T-helper 1 cell treated with Interleukin-12 subunit alpha and Interleukin-12 subunit beta and Interleukin-4 antibody, amounts not matched to agents 30 ng/mL and 1 ng/mL, for 36 hours (primary cell): ENCODE measurements around the gene SCML1. TPM values are rescaled to one million over a fixed set of nuclear protein-coding genes. Genes with fewer than 3 reads are reported as not detected.

ENCODE experiments used
- intact Hi-C: fragments of 100-400 bp; cut with micrococcal nuclease; formaldehyde crosslinking; loops from one replicate; pipeline ENCODE4 v1.15.1; 2024
- total RNA-seq: library from RNA; stranded (reverse); gene quantifications from 2 replicates; pipeline ENCODE4 v1.2.3, GENCODE V29; 2022

SCML1 gene, protein sequence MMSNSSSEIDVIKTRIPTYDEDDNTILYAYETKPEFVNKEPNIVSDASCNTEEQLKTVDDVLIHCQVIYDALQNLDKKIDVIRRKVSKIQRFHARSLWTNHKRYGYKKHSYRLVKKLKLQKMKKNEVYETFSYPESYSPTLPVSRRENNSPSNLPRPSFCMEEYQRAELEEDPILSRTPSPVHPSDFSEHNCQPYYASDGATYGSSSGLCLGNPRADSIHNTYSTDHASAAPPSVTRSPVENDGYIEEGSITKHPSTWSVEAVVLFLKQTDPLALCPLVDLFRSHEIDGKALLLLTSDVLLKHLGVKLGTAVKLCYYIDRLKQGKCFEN
- total RNA-seq = 0.49 and 0.93 TPM in 2 replicates

DNA sequence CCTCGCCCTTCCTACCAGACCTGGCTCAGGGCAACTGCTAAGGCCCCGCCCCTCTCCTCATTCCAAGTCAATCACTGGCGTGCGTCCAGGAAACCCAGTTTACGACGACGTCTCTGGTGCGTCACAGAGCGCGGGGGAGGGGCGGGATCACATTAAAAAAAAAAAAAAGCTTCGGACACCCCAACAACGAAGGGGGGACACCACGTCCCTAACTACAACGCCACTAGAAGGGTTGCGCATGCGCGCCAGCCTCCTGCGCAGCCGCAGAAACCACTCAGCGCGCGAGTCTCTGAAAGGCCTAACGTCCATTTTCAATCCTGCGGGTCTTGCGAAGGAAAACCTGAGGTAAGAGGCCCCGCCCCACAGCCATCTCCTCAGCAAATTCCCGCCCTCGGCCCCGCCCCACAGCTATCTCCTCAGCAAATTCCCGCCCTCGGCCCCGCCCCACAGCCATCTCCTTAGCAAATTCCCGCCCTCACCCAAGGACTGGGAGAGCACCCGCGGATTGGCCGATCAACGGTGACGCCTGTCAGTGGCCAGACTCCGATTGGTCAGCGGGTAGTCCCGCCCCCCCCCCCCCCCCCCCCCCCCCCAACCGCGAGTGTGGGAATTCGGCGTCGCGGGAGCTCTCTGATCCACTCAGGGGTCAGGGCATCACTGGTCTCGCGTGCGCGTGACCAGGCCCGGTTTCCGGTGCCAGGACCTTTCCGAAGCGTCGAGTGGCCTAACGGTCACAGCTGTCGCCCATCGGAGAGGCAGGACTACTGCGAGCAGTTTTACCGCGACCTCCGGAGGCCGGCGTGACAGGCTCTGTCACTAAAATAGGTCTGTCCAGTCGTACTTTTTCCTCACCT, at the start of gene SCML1:
Gene SCML1 (plus strand): TSS at position 638 of the 854 bp plus-strand sequence. CDS start 6,694 bp downstream, outside the sequence.
- intact Hi-C loops = loop anchor here (1.0 to 10.0 kb wide), 8 partner anchors 36 to 1885 kb away; partner anchors contain the start of genes AP1S2, CDKL5, PDHA1 and RS1

DNA sequence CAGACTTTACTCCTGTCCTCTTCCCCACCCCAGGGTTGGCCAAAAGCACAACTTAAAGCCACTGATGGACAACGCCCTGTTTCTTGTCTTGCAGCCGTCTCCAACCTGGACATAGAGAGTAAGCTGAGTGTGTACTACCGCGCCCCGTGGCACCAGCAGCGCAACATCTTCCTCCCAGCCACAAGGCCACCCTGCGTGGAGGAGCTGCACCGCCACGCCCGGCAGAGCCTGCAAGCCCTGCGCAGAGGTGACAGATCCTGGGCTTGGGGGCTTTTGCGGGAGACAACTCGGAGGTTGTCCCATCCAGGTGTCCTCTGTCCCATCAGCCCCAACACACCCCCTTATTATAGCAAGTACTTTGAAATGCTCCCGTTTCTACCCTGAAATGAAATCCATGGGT, 49.6 kb upstream of the SCML1 start:
- intact Hi-C loops = no loop called here

DNA sequence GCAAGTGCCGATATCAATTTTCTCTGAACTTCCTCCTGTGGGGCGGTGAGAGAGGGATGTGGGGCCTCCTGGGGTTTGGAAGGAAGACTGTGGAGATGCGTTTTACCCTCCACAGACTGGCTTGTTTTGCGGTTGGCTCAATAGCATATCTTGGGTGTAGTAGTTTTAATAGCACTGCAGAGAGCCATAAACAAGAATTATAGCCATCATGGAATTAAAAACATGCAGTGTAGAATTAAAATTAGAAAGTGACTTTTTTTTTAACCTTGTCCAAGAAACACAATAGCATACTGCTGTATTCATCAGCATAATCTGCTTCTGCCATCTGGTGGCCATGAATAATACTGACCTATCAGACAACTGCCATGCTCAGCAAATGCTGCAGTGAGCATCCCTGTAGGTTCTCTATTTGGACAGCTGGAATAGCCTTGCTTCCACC, 47.3 kb upstream of the SCML1 start:
- intact Hi-C loops = loop anchor here (1.0 to 10.0 kb wide), 4 partner anchors 35 to 325 kb away; no protein-coding TSS in a partner anchor

DNA sequence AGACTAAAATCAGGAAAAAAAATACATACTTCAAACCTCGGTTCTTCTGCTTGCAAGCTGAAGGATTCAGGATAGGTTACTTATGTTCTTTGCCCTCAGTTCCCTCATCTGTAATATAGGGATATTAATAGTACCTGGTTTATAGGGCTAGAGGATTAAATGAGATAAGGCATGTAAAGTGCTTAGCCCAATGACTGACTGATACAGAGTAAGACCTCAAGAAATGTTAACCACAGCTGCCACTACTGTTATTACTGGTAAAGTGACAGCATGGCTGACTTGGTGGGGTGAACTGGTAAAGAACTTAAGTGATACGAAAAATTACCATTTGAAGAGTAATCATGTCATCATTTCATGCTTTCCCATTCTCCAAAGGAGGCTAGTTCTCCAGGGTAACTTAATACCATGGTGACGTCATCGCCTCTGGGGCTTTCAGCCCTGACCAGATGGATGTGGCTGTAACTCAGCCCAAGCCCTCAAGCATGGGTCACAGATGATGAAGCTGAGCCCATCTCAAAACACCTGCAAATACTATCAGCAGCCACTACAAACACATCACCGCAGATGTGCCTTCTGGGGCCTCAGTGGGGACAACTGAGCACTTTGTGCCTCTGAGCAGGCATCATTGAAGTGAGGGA, 44.5 kb upstream of the SCML1 start:
- intact Hi-C loops = loop anchor here (10.0 kb wide), 1 partner anchor 328 kb away; no protein-coding TSS in a partner anchor

DNA sequence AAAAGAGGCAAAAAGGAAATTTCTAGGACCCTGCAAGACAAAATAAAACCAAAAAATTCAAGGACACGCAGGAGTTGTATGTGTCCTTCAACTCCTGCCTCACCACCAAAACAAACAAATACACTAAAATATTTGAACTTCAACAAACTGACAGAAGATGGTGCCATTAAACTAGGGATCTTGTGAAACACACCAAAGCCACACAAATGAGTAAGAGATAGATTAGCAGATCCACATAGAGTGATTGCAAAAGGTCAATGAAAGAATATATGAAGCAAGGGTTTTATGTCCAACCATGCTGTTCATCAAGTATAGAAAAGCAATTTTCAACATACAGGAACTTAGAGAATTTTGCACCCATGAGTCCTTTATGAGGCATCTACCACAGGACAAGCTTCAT, 40.1 kb upstream of the SCML1 start:
- intact Hi-C loops = loop anchor here (10.0 kb wide), 1 partner anchor 332 kb away; no protein-coding TSS in a partner anchor

DNA sequence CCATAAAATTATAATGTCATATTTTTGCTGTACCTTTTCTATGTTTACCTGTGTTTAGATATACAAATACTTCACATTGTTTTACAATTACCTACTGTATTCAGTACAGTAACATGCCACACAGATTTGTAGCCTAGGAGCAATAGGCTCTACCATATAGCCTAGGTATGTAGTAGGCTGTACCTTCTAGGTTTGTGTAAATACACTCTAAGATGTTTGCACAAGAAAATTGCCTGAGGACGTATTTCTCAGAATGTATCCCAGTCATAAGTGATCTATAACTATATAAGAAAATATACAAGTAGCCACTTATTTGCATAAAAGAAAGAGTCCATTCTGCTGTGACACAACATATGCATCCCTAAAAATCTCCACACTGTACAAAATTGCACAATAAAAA, 36.3 kb upstream of the SCML1 start:
- intact Hi-C loops = no loop called here

DNA sequence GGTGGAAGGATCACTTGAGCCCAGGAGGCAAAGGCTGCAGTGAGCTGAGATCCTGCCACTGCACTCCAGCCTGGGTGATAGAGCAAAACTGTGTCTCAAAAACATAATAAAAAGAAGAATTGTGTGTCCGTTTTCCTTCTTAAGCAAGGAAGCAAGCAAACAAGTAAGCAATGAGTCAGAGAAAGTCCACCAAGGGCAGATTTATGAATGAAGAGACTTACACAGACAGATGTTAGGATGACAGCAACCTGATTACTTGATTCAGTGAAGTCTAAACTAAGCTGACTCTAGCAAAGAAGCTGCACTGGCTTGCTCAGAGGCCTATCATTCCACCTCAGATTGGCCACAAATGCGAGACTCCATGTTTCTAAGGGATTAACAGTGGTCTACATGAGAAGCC, 34.1 kb upstream of the SCML1 start:
- intact Hi-C loops = no loop called here

DNA sequence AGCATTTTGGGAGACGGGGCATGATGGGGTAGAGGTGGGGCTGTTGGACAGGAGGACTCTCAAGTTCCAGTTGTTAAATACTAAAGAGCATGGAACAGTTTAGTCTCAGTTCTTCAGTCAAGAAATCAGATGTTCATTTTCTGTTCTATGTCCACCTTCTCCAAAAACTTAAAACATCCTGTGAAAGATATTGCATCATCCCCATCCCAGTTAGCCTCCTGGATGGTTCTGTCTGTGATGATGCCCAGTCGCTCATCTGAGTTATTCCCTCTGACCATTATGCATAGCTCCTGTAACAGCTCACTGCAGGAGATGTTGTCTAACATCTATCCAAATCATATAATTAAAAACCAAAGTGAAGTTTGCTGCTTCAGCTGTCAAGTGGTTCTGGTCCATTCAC, 32.1 kb upstream of the SCML1 start:
- intact Hi-C loops = no loop called here

DNA sequence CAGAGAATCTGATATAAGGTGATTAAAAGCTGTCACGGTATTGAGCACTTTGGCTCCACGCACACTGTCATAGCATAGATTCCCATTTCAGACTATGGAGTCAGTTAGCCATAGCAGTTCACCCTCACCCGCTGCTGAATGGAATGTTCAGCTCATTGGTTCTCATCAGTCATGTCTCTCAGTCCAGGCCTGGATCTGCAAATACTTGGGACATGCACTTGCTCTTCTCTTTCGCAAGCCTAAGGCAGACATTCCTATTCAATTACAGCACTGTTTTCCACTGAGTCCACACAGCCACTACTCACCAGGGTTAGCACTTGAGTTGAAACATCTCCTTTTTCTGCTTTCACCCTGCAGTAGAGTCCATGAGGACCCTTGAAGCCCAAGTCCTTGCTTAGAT, 30.6 kb upstream of the SCML1 start:
- intact Hi-C loops = no loop called here

DNA sequence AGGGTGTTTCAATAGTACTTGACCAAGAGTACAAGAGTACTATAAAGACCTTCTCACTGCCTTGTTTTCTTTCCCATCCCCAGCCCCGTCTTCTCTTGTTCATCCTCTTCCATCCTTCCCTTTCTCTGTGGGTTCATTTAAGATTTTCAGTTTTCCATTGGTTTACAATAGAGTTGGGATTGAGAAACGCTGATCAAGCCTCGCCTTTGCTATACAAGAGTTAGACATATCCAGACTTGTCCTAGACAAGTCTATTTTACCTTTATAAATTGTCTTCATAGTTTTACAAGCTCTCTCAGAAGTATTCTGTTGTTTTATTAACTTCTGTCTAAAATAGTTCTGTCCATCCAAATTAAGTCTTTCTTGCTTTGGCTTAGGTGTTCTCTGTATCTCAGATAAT, 29.6 kb upstream of the SCML1 start:
- intact Hi-C loops = no loop called here

DNA sequence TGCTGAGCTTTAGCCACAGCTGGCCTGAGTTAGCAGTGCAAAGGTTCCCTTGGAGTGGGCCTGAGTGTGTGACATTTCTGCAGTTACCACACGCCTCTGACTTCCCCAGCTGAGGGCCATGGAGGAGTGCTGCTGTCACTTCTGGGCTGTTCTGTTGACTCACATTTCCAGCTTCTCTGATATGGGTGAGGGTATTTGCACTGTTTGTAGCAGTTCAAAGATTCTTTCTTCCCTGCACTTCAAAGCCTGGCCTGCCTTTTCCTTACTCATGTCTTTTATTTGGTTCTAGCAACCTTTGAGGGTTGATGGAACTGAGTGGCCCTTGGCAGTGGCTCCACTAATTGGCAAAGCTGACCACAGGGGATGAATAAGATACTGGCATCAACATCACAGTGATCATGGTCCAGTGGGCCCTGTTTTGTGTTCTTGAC, 26.4 kb upstream of the SCML1 start:
- intact Hi-C loops = no loop called here

DNA sequence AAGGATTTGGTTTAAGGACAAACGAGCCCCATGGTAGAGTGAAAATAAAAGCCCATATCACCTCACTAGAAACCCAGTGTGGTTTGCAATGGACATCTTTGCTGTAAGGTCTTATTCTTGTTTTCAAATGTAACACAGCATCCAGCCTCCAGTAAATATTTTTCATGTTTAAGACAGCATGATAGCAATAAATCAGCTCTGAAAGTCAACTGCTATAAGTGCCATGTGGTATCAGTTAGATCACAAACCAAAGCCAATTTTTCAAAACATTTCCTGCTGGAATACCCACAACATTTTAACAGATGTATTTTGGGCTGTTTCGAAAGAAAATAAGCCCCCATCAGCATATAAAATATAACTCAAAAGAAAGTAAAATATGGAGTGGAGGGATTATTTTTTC, 24.0 kb upstream of the SCML1 start:
- intact Hi-C loops = no loop called here

DNA sequence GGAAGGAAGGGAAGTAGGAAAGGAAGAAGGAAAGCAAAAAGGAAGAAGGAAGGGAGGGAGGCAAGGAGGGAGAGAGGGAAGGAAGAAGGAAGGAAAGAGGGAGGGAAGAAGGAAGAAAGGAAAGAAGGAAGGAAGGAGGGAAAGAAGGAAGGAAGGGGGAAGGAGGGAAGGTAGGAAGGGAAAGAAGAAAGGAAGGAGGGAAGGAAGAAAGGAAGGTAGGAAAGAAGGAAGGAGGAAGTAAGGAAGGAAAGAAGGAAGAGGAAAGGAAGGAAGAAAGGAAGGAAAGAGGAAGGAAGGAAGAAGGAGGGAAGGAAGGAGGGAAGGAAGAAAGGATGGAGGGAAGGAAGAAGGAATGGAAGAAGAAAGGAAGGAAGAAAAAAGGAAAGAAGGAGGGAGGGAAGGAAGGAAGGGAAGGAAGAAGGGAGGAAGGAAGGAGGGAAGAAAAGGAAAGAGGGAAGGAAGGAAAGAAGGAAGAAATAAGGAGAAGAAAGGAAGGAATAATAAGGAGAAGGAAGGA, 18.6 kb upstream of the SCML1 start:
- intact Hi-C loops = no loop called here

DNA sequence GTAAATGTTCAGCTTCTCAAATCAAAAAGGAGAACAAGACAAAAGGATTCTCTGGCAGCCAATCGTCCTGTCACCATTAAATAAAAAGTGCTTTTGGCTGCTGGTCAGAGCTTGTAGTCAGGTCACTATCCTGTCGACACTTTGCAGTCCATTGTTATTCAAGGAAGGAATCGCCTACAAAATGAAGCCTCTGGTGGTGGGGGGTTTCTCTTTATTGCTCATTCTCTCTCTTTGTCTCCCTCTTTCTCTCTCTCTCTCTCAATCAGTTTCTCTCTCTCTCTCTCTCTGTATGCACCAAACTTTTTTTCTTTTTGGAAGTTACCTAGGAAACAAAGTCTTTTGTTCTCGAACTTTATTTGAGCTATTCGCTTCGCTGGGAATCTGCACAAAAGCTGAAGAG, 17.6 kb upstream of the SCML1 start:
- intact Hi-C loops = no loop called here

DNA sequence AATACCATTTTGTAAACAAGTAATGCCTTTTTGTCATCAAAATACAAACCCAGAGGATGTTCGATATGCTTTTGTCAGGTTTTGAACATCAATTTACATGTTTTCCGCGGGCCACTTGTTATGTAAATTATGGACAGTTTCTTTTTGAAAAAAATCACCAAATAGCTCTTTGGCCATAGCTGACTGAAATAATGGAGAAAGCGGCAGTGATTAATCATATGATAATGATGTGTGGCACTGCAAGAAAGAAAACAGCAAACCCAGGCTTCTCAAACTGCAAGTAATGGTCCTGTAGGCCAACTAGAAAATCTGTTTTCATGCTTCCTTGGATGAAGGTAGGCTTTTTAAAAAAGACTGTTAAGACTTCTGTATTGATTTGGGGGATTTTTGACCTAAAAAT, 15.6 kb upstream of the SCML1 start:
- intact Hi-C loops = no loop called here

DNA sequence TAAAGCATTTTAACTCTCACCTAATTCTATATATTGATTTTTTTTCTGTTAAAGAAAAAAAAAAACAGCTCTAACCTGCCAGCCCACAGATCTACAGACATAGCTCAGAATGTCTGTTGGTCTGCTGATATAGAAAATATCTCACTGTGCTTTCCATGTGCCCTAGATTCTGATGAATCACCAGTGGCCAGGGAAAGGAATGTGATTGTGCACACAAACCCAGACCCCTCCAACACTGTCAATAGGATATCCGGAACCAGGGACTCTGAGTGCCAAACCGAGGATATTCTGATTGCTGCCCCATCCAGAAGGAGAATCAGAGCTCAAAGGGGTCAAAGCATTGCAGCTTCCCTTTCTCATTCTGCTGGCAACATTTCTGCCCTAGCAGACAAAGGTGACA, 12.1 kb upstream of the SCML1 start:
- intact Hi-C loops = no loop called here

DNA sequence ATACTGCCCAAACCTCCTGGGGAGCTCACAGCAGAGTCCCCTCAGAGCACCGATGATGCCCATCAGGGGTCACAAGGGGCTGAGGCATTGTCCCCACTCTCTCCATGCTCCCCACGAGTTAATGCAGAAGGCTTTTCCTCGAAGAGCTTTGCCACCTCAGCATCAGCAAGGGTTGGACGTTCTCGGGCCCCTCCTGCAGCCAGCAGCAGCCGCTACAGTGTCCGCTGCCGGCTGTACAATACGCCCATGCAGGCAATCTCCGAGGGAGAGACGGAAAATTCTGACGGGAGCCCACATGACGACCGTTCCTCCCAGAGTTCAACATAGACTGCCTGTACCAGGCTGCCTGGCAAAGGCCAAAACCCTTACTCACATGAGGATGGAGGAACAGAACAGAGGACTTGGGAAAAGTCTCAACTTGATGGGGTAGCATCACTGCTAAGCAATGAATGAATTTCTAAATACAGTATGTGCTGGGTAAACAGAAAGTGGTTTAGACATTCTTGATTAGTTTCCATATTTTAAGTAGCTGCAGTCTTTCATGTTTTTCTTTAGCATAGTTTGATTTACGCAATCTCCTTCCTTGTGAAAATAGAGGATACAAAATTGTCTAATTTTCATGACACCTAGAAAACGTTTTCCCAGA, 5.0 kb upstream of the SCML1 start:
- intact Hi-C loops = loop anchor here (10.0 kb wide), 1 partner anchor 943 kb away; the partner anchor contains the start of gene RS1

DNA sequence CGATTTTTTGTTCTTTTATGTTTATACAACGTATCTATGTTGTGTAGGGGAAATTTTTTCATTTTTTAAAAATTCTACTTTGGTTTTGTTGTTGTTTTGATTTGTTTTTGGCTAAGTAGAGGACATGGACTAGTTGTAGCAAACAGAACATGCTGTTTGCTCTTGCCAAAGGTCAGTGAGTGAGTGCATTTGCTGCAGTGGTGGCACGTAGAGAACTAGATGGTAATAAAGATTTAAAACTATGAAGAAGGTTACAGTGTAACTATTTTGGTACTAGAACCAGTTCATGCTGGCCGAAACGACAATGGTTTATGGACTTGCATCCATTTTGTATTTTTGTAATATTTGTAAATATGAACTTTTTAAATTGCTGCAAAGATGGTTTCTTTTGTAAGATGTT, 1.9 kb upstream of the SCML1 start:
- intact Hi-C loops = loop anchor here (5.0 to 10.0 kb wide), 2 partner anchors 939 to 1883 kb away; partner anchors contain the start of genes AP1S2 and RS1

DNA sequence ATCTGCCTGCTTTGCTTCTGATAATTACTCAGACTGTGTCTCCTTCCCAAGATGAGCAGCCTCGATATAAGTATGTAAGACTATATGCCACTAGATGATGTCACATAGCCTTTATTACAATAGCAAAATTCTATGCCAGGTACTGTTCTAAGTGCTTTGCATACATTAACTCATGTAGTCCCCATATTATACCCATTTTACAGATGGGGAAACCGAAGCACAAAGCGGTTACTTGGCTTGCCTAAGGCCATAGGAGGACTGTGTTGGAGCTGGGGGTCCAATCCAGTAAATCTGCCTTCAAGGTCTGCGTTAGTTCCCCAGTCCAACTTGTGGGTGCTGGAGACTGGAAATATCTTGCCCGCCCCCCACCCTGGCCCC, 826 bp upstream of the SCML1 start:
- intact Hi-C loops = loop anchor here (2.0 to 10.0 kb wide), 5 partner anchors 36 to 1884 kb away; partner anchors contain the start of genes AP1S2, RS1 and TXLNG

DNA sequence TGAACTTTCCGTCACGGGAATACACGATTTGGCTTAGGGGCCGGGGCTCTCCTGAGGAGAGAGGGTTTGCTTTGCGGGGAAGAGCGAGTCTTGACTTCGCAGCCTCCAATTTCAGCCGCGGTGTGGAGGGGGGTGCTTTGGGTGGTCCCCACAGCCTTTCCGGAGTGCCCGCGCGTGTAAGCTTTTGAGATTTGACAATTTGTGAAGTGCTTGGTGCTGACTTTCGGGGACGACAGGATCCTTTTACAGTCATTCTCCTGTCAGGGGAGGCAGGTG, 355 bp downstream of the SCML1 start:
- intact Hi-C loops = loop anchor here (1.0 to 10.0 kb wide), 8 partner anchors 35 to 1885 kb away; partner anchors contain the start of genes AP1S2, CDKL5, PDHA1 and RS1
